ENCODE results near the gene MUC22.
"Not testable (repeated sequence)": the region's sequence is repeated elsewhere in the genome, so short reads cannot be mapped to it uniquely, and the experiment has no call there.

Gene MUC22

GRCh38 chr6:31063906-31064435 is 53.7 kb downstream of the MUC22 start:
- no peak overlapping the region for H3K27ac ChIP-seq
- TF ChIP-seq ZFX (IDR thresholded peaks at IDR 0.05) (no peak), CTCF (conservative IDR thresholded peaks at IDR 0.05) (no peak)

DNA sequence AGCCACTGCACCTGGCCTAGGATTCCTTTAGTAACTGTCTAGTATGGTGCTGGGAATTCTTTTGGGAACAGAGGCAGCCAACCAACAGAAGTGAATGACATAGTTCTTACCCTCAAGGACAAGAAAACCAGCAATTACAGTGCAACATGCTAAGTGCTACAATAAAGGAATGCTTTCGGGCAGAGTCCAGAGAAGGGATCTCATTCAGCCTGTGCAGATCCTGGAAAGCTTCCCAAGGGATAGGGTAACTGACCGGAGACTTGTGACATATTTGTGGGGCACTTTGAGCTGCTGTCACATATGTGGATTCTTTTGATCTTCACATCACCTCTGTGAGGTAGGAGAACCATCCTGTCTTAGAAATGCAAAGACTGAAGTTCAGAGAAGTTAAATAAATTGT is 55.3 kb downstream of the MUC22 start:
- TF ChIP-seq CTCF (conservative IDR thresholded peaks at IDR 0.05): no peak
- H3K27ac ChIP-seq: no peak overlapping the region

DNA sequence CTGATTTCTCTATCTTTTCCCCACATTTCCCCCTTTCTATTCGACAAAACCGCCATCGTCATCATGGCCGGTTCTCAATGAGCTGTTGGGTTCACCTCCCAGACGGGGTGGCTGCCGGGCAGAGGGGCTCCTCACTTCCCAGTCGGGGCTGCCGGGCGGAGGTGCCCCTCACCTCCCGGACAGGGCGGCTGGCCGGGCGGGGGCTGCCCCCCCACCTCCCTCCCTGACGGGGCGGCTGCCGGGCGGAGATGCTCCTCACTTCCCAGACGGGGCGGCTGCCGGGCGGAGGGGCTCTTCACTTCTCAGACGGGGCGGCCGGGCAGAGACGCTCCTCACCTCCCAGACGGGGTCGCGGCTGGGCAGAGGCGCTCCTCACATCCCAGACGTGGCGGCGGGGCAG is 56.8 kb downstream of the MUC22 start:
- H3K27ac ChIP-seq: not testable (repeated sequence)

- H3K27ac ChIP-seq: not testable (repeated sequence)
These were observed 57.8 kb downstream of the MUC22 start for GRCh38 chr6:31067891-31068668.

- no peak overlapping the region for H3K27ac ChIP-seq
- TF ChIP-seq ZFX (IDR thresholded peaks at IDR 0.05) (no peak), CTCF (conservative IDR thresholded peaks at IDR 0.05) (peak; percentile 93)
These were observed 58.5 kb downstream of the MUC22 start for GRCh38 chr6:31068669-31069340.

DNA sequence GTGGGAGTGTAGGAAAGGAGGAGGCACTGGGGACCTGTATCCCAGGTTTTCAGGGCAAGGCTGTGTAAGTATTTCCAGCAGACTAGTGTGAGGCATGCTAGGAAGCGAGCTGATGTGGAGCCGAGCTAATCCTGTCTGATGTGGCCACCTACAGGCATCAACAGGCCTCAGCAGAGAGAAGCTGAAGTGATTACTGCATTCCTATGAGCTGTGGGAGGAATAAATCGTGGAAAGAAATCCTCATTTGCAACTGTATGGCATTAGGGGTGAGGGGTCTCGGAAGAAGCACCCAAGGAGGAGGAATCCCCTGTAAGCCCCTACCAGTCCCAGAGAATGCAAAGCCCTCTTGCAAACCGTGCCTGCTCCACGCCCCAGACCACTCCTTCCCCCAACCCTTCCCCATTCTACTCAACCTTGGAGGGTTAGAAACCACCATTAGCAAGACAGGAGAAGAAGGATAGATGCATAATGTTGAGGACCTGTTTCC is 60.5 kb downstream of the MUC22 start:
- TF ChIP-seq CTCF (conservative IDR thresholded peaks at IDR 0.05) (peak; percentile 40), ZFX (IDR thresholded peaks at IDR 0.05) (no peak)
- no peak overlapping the region for H3K27ac ChIP-seq

DNA sequence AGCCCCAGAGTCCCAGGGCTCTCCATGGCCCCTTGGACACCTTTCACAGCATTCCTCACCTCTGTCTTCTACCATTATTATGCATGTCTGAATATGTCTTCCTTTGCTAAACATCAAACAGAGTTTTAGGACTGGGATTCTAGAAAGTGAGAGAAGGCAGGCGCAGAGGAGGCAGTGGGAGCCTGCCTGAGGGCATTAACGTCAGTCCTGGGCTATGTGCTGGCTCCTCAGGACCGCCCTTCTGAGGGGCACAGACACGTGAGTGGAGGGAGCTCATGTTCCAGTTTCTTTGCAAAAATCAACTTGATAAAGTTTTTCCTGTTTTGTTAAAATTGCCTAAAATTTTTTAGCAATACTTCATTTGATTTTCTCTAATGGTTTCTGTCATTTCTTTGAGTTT is 64.1 kb downstream of the MUC22 start:
- H3K27ac ChIP-seq: no peak overlapping the region

More for the DNA sequence above, 64.1 kb downstream of the MUC22 start:
- TF ChIP-seq ZFX (IDR thresholded peaks at IDR 0.05): no peak
- no peak for TF ChIP-seq CTCF (conservative IDR thresholded peaks at IDR 0.05)

Data from C4-2B (cell line).